Hindlimb muscle (tissue), 1 donor: Measurements from ENCODE around the gene GATD1. TPM values are rescaled to one million over a fixed set of nuclear protein-coding genes. Genes with fewer than 3 reads are reported as not detected.

Source experiments
- DNase-seq: peaks from one replicate; pipeline ENCODE4 v3.0.0-alpha.2; 2013
- polyA plus RNA-seq: library from polyadenylated mRNA; unstranded; fragments of 120-200 nt; gene quantifications from one replicate; pipeline ENCODE4 v1.2.1, GENCODE V29; 2013; ENCODE audit not compliant: insufficient read length

Gene GATD1
- polyA plus RNA-seq, 1 donor, result 57.6 TPM

GRCh38 chr11:811446-812245 lies 34.4 kb upstream of the GATD1 start:
- DNase-seq, result no peak

- no peak for DNase-seq
Observed at GRCh38 chr11:810040-810567, 32.8 kb upstream of the GATD1 start.

- DNase-seq, result peak; percentile 99
Observed at GRCh38 chr11:809287-810039, 32.2 kb upstream of the GATD1 start, which contains the start of gene RPLP2. Gene RPLP2, plus strand, starts transcription at chr11:809967. Its CDS starts 268 bp downstream, at chr11:810235.

- no peak for DNase-seq
Observed at GRCh38 chr11:808427-809286, 31.4 kb upstream of the GATD1 start.

- DNase-seq, result no peak
Observed at GRCh38 chr11:804599-804964, 27.3 kb upstream of the GATD1 start.

- no peak for DNase-seq
Observed at GRCh38 chr11:803770-804598, 26.7 kb upstream of the GATD1 start.

- DNase-seq, result no peak
Observed at GRCh38 chr11:803467-803742, 26.1 kb upstream of the GATD1 start.

GRCh38 chr11:802693-803466 lies 25.6 kb upstream of the GATD1 start:
- DNase-seq, result no peak

- DNase-seq, result no peak
Observed at GRCh38 chr11:802018-802617, 24.8 kb upstream of the GATD1 start.

- DNase-seq, result no peak
Observed at GRCh38 chr11:801097-801780, 24.0 kb upstream of the GATD1 start.

GRCh38 chr11:800473-800872 lies 23.2 kb upstream of the GATD1 start:
- DNase-seq, result no peak

- no peak for DNase-seq
Observed at GRCh38 chr11:799641-800316, 22.5 kb upstream of the GATD1 start.

- peak; percentile 88 for DNase-seq
Observed at GRCh38 chr11:798093-798713, 20.9 kb upstream of the GATD1 start, which contains the start of gene SLC25A22. Gene SLC25A22, minus strand, starts transcription at chr11:798281. Its CDS starts 3,275 bp downstream, at chr11:795006.

- DNase-seq, result peak; percentile 84
Observed at GRCh38 chr11:797296-798092, 20.2 kb upstream of the GATD1 start.

GRCh38 chr11:796565-797295 lies 19.4 kb upstream of the GATD1 start:
- no peak for DNase-seq

- peak; percentile 78 for DNase-seq
Observed at GRCh38 chr11:795634-796564, 18.6 kb upstream of the GATD1 start.
